Measurements from ENCODE around the gene CDK6. TPM values are rescaled to one million over a fixed set of nuclear protein-coding genes. Genes with fewer than 3 reads are reported as not detected.

The CDK6 gene
- total and polyA plus RNA-seq, 2 of the 8 experiments (the other 6 are each of a cell fraction or from before 2014, with no cell fraction given) = 5.9 to 18.9 TPM

- no peak overlapping the region for H2BK120ac ChIP-seq (replicated peaks; ENCODE audit: low read depth, low read length)
- no peak overlapping the region for H3K4me3 ChIP-seq (ENCODE audit: extremely low read depth in 1 of 4, insufficient read depth in 2 of 4, low read depth in 3 of 4, low read length in 4 of 4)
- no peak overlapping the region for H3K9ac ChIP-seq (replicated peaks in 1 of 4; ENCODE audit: extremely low read depth in 1 of 4, low read depth in 3 of 4, low read length in 3 of 4)
- WGBS, 2 experiments (ENCODE audit: extremely low coverage in 1 of 2, insufficient coverage in 1 of 2, insufficient read length in 1 of 2, insufficient replicate concordance in 2 of 2, low coverage in 1 of 2, low lambda C conversion rate in 2 of 2, missing lambda C conversion rate in 1 of 2) = 79% methylated on average over 1 of the region's 1 CpG; no CpG with 5 or more reads in 1 of the 2 experiments
- H3K23ac ChIP-seq (ENCODE audit: insufficient read length) = no peak overlapping the region
- H3K56ac ChIP-seq (replicated peaks; ENCODE audit: insufficient read length, low read depth, low read length) = no peak overlapping the region
- ChIA-PET POLR2A (ENCODE audit: partially characterized antibody) (interaction anchor here (1.2 to 1.5 kb wide), 2 partner anchors 8 to 12 kb away, joined by 3 to 7 read pairs; partner anchors contain the start of gene FAM133B), CTCF (ENCODE audit: partially characterized antibody) (interaction anchor here (0.7 to 2.6 kb wide), 8 partner anchors 8 to 455 kb away, joined by 3 to 13 read pairs (median 4); partner anchors contain the start of gene FAM133B)
- no peak overlapping the region for H2BK5ac ChIP-seq (ENCODE audit: low read depth, low read length)
- FAIRE-seq (no peak), DNase-seq (ENCODE audit: low read depth in 1 of 2, low spot score in 2 of 2) (no peak)
- no peaks in the 10 kb centered on the region for H3K36me3 ChIP-seq (ENCODE audit: control insufficient read depth in 2 of 4, insufficient read depth in 4 of 4, low read length in 3 of 4)
- H2BK15ac ChIP-seq (ENCODE audit: low read length) = no peak overlapping the region
- H2AFZ ChIP-seq (ENCODE audit: low read length) = no peak overlapping the region
- H2BK12ac ChIP-seq (ENCODE audit: low read depth, low read length) = no peak overlapping the region; the same call in 1 of the 2 replicates
- no peak overlapping the region for H4K91ac ChIP-seq (replicated peaks; ENCODE audit: insufficient read length, low read length)
- TF ChIP-seq TEAD4 (IDR thresholded peaks at IDR 0.05; ENCODE audit: low read depth, low read length) (0 out of 2 replicates have a peak, but pooled peaks have one; percentile 20), SP1 (IDR thresholded peaks at IDR 0.05; ENCODE audit: low read depth, low read length) (0 out of 2 replicates have a peak, but pooled peaks have one; percentile 11), CEBPB (IDR thresholded peaks at IDR 0.05; ENCODE audit: low read depth, low read length) (no peak)
- TF ChIP-seq, protein P1, sequence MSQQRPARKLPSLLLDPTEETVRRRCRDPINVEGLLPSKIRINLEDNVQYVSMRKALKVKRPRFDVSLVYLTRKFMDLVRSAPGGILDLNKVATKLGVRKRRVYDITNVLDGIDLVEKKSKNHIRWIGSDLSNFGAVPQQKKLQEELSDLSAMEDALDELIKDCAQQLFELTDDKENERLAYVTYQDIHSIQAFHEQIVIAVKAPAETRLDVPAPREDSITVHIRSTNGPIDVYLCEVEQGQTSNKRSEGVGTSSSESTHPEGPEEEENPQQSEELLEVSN (IDR thresholded peaks at IDR 0.05) = no peak
- H3K4me1 ChIP-seq (replicated peaks in 1 of 4; ENCODE audit: control insufficient read depth in 3 of 4, insufficient read depth in 4 of 4, low read length in 3 of 4) = no peaks in the 10 kb centered on the region
- H3K18ac ChIP-seq (ENCODE audit: extremely low read depth, low read length) = no peak overlapping the region
- H4K8ac ChIP-seq (ENCODE audit: extremely low read depth, insufficient read depth, low read length) = no peak overlapping the region
- no peaks in the 10 kb centered on the region; the same call in 1 of the 2 replicates for H3K79me1 ChIP-seq (ENCODE audit: low read depth, low read length)
- H3K4ac ChIP-seq (replicated peaks; ENCODE audit: insufficient read length, low read depth, low read length) = no peak overlapping the region
- no peak overlapping the region for H2BK20ac ChIP-seq (ENCODE audit: low read length)
- no peak overlapping the region for H4K5ac ChIP-seq (ENCODE audit: insufficient read length, low read depth, low read length)
- no peak overlapping the region for H3K4me2 ChIP-seq (ENCODE audit: insufficient read depth in 1 of 2, low read depth in 2 of 2, low read length in 2 of 2)
- no peak overlapping the region for H2AK5ac ChIP-seq (ENCODE audit: low read depth, low read length)
- H3K9me3 ChIP-seq (ENCODE audit: insufficient read depth in 2 of 2, low read depth in 1 of 2, low read length in 1 of 2) = no peaks in the 10 kb centered on the region
- no peak overlapping the region for H3K27ac ChIP-seq (ENCODE audit: low read depth, low read length)
- no peaks in the 10 kb centered on the region for H4K20me1 ChIP-seq (replicated peaks in 1 of 2; ENCODE audit: control insufficient read depth in 1 of 2, insufficient read depth in 2 of 2, low read length in 2 of 2)
- H3K27me3 ChIP-seq (replicated peaks in 1 of 4; ENCODE audit: control insufficient read depth in 3 of 4, extremely low read depth in 1 of 4, insufficient read depth in 3 of 4, low read length in 3 of 4) = no peaks in the 10 kb centered on the region
- no peaks in the 10 kb centered on the region for H3K79me2 ChIP-seq (ENCODE audit: control insufficient read depth in 1 of 2, insufficient read depth in 2 of 2, low read length in 2 of 2)
- no peak overlapping the region for H3K14ac ChIP-seq (ENCODE audit: insufficient read length)
- peaks cover 3% of the 10 kb centered on the region; the same call in 1 of the 2 replicates for H3K23me2 ChIP-seq (ENCODE audit: low read depth, low read length)
Measured at GRCh38 chr7:92598310-92598981, 237.9 kb downstream of the CDK6 start.

Measured in H1 (cell line).